HG02642 (cell line): ENCODE measurements around the gene TRIM33.
"Not testable (repeated sequence)": the region's sequence is repeated elsewhere in the genome, so short reads cannot be mapped to it uniquely, and the experiment has no call there.

ENCODE experiments used
- ATAC-seq: cut with Tn5 transposase; IDR thresholded peaks from one replicate; pipeline ENCODE4 v1.9.1; 2021; ENCODE audit warnings: mild to moderate bottlenecking; ENCODE audit not compliant: unreplicated experiment, poor library complexity

Gene TRIM33

DNA sequence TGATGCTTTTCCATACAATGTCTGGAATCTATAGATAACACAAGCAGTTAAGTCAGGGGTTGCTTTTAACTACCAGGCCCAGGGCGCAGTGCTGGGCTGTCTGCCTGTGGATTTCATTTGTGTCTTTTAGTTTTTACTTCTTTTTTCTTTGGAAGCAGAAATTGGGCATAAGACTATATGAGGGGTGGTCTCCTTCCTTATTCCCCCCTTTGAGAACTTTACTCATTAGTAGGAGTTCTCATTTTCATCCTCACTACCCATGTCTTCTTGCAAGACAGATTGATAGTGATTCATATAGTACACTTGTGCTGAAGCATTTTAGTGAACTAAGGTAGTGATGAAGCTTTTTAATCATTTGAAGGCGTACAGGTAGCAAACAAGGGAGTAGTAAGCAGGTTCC, 147.8 kb downstream of the TRIM33 start:
- not testable (repeated sequence) for ATAC-seq

DNA sequence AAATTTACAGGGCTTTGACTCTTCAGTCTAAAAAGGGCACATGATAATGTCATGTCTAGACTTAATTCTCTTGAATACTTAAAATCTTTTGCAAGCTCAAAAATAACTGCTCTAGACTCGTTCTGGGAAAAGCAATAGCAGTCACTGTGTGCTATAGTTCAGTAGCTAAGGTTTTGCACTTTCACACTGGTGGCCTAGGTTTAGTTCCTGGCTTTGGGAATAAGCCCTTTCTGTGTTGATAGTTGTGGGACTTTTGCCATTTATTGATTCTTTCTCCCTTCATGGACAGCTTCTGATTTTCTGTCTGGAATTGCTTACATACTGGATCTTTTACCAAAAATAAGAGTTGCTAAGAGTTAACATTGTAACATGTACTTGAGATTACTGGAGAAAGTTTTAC, 151.2 kb downstream of the TRIM33 start:
- no peak for ATAC-seq

GRCh38 chr1:114355240-114355639, 155.8 kb downstream of the TRIM33 start:
- ATAC-seq = no peak

GRCh38 chr1:114353262-114353661, 157.7 kb downstream of the TRIM33 start:
- ATAC-seq = peak; percentile 68

GRCh38 chr1:114352797-114353196, 158.2 kb downstream of the TRIM33 start:
- ATAC-seq = no peak

DNA sequence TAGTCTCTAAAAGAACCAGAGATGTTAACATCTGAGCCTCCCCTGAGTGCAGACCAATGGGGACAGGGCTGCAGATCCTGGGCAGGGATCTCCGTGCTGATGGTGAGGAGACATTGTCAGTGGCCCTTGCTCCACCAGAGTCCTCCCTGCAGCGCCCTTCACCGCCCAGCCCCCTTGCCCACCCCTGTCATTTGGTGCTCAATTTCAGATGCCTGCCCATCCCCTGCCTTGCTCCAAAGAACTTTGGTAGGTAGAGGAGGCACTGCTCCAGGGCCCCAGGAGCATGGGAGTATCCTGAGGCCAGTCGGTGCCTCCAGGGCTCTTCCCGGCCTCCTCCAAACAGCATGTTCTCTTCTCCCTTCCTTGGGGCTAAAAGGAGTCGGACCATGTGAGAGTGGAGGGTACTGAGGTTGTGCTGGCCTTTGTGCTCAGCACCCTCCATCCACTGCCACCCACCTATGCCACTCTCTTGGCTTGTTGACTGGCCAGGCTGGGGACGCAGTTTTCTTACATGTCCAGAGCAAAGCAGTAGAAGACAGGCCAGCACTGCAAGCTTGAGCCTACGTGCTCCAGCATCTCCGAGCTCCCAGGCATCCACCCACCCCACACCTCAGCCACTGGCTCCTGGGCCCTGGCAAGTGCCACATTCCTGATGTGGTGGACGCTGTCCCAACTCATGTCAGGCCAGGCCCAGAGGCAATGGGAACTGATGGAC, 160.1 kb downstream of the TRIM33 start:
- no peak for ATAC-seq

DNA sequence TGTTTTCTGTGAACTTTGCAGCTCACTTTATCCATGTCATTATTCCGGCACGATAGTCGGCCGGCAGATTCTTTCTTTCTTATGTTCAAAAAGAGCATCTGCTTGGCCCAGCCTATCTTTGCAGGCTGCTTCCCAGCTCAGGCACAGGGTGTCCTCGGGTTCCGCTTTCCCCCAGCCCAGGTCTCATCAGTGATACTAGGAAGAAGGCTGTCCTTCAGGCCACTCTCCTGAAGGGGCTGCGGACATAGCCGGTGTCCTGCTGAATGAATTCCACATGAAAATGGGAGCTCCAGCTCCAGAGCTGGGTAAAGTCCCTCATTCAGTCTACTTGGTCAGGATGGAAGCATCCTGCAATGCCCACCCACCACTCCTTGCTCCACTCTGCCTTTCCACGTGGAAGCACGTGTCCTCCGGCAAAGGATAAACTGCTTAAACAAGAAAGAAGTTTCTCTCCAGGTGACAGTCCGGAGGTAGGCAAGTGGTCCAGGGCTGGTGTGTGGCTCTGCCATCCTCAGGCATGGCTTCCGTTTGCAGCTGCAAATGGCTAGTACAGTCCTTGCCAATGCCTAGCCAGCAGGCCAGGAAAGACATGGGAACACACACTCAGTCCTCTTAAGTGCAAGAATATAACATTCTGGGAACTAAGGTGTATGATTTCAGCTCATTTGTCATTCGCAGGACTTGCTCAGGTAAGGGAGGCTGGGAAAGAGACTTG, 161.0 kb downstream of the TRIM33 start:
- ATAC-seq = no peak

DNA sequence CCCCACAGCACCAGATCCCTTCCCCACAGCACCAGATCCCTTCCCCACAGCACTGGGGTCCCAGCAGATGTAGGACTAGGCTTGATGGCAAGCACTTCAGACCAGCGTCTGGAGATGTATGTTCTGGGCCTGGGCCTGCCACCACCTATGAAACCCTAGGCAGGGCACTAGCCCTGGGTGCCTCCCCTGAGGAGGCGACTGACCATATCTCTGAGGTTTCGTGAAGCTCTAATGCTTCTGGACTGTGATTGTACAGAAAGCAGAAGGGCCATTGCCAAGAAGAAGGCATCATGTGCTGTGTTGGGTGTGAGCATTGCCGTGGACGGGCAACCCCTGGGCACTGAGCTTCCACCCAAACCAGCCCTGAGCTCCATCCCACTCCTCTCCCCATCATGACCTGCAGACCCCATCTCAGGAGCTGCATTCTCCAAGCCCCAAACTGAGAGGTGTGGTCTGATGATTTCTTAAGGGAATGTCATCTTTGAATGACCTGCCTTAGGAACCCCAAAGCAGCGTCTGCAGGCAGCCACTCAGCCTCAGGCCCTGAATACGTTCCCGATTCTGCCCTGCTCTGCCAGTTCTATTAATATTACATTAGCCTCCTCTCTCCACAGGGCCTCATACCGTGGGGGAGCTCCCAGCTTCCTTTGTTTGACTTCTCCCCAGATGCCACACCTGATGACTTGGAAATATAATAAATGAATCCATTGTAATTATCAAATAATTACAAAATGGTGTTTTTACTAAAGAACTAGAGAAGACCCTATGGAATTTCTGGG, 163.4 kb downstream of the TRIM33 start:
- ATAC-seq = no peak

DNA sequence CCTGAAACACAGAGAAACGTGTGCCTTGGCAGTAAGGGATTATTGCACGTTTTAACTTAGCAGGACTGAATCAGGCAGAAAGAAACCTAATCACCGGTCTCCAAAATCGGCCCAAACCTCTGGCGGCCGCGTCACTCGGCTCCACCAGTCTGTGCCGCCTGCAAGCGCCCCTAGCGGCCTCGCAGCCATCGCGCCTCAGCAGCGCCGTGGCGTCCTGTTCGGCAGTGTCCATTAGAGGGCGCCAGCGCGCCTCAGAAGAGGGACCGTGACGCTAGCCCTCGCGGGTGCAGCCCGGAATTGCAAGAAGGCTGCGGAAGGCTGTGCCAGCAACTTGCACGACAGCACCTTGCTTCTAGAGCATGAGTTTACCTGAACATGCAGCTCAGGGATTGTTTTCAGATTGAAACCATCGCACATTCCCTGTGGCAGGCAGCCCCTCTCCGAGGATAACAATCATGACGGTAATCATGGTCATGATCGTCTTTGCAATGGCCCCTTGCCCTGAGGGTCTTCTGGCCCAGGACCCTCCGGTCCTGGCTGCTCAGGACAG, 164.4 kb downstream of the TRIM33 start:
- peak; percentile 99 for ATAC-seq

DNA sequence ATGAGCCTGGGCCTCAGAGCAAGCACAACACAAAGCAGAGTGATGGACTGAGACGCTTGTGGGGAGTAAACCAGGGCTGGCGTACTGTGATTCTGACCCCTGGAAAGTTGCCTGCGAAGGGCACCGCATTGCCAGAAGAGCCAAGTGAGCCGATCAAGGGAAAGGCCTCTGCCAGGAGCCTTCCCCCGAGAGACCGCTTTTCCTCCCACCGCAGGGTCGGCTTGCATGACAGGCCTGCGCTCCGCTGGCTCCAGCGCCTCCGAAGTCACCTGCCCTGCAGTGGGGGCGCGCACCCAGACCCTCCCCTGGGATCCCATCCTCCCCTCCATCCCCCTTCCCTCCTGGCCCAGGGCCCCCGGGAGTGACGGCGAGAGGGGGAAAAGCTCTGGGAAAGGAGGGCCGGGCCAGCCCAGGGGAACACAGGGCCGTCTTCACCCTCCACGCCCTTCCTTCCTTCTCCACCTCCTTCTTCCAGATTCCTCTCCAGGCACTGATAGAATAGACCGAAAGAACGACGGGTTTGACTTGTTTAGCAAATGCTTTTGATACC, 165.0 kb downstream of the TRIM33 start:
- peak; percentile 37 for ATAC-seq

DNA sequence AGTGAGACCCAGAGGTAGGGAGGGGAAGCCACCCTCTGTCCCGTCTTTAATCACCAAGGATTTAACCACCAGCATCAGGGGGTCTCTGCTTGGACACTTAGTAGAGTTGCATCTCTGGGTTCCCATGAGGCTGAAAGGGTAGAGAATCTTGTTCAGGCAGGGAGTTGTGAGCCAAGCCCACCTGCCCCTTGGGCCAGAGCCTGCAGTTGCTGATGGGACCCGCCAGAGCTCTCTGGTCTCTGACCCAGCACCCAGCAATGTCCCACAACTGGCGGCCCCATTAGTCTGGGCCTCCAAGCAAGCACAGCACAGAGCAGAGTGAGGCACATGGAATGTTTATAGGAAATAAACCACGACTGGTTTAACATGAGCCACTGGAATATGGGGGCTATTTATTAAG, 166.3 kb downstream of the TRIM33 start:
- ATAC-seq = no peak
